Mesothelial cell of epicardium (in vitro differentiated cells): ENCODE results near the gene BMPER. TPM values are rescaled to one million over a fixed set of nuclear protein-coding genes. Genes with fewer than 3 reads are reported as not detected.

Experiments
- DNase-seq, 2 experiments: peaks; one replicate each; pipeline ENCODE4 v3.0.0; 2021; ENCODE audit warnings: low spot score in 2 of 2; ENCODE audit not compliant: unreplicated experiment in 2 of 2
- H3K27ac Mint-ChIP-seq: 2 replicates; pipeline ENCODE4 v1.8.0; 2021; ENCODE audit warnings: mixed read lengths
- H3K27me3 Mint-ChIP-seq: 2 replicates; pipeline ENCODE4 v1.8.0; 2021; ENCODE audit warnings: low read depth, mixed read lengths
- H3K36me3 Mint-ChIP-seq: 2 replicates; pipeline ENCODE4 v1.8.0; 2021; ENCODE audit warnings: mixed read lengths
- H3K4me1 Mint-ChIP-seq: 2 replicates; pipeline ENCODE4 v1.8.0; 2021; ENCODE audit warnings: mixed read lengths
- H3K4me3 Mint-ChIP-seq: 2 replicates; pipeline ENCODE4 v1.8.0; 2021; ENCODE audit warnings: mild to moderate bottlenecking, moderate library complexity, mixed read lengths
- H3K9me3 Mint-ChIP-seq: 2 replicates; pipeline ENCODE4 v1.8.0; 2021; ENCODE audit warnings: mixed read lengths
- CTCF ChIP-seq: fragments of 200-600 bp; sonication (generic); IDR thresholded peaks from one replicate; pipeline ENCODE4 v1.5.0; 2021; ENCODE audit warnings: antibody characterized with exemption; ENCODE audit not compliant: unreplicated experiment
- total RNA-seq: library from RNA; stranded (reverse); gene quantifications from 3 replicates; pipeline ENCODE4 v1.2.1, GENCODE V29; 2021

BMPER gene
- total RNA-seq, 1 donor from 2014 or later, result 1.7 TPM

GRCh38 chr7:33996899-33997298 lies 91.6 kb downstream of the BMPER start:
- Mint-ChIP-seq H3K4me1 (no peaks in the 10 kb centered on the region), H3K4me3 (no peak overlapping the region), H3K36me3 (no peaks in the 10 kb centered on the region), H3K9me3 (no peaks in the 10 kb centered on the region), H3K27ac (no peak overlapping the region), H3K27me3 (no peaks in the 10 kb centered on the region)
- TF ChIP-seq CTCF, result no peak
- no peak for DNase-seq

GRCh38 chr7:33998476-33998875 lies 93.1 kb downstream of the BMPER start:
- H3K4me1 Mint-ChIP-seq, result no peaks in the 10 kb centered on the region
- H3K4me3 Mint-ChIP-seq, result no peak overlapping the region
- H3K36me3 Mint-ChIP-seq, result peaks cover under 1% of the 10 kb centered on the region
- peaks cover 11% of the 10 kb centered on the region for H3K9me3 Mint-ChIP-seq
- DNase-seq, result no peak
- TF ChIP-seq CTCF, result no peak
- H3K27me3 Mint-ChIP-seq, result no peaks in the 10 kb centered on the region
- no peak overlapping the region for H3K27ac Mint-ChIP-seq

DNA sequence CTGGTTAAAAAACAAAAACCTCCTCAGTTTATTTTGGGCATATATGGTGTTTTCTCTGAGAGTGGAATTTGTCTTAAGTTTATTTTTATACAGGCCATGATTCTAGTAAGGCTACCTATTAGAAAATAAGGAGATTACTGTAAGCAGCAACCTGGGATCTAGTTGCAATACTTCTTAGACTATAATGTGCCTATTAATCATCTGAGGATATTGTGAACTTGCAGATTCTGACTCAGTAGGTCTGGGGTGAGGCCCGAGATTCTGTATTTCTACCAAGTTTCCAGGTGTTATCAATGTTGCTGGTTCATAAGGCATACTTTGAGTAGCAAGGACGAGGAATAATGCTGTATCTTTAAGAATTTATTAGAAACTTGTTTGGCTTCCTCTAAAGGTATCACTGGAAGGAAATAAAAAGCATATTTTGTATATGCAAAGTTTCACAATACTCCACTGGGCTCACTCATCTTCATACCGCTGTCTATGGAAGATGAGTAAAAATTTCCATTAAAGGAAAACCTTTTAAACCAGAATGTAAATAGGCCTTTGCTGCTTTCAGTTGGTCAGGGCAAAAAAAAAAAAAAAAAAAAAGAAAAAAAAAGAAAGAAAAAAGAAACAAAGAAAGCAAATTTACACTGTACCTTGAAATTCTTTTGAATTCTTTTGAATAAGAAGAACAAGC lies 105.8 kb downstream of the BMPER start:
- DNase-seq, result no peak
- Mint-ChIP-seq H3K36me3 (no peaks in the 10 kb centered on the region), H3K4me3 (no peak overlapping the region), H3K27ac (no peak overlapping the region), H3K27me3 (no peaks in the 10 kb centered on the region), H3K4me1 (peaks cover 7% of the 10 kb centered on the region), H3K9me3 (no peaks in the 10 kb centered on the region)
- TF ChIP-seq CTCF, result no peak

- Mint-ChIP-seq H3K27me3 (no peaks in the 10 kb centered on the region), H3K27ac (peak overlapping the region; percentile 10), H3K36me3 (no peaks in the 10 kb centered on the region), H3K4me1 (peaks cover 7% of the 10 kb centered on the region), H3K4me3 (no peak overlapping the region), H3K9me3 (no peaks in the 10 kb centered on the region)
- no peak for DNase-seq
- no peak for TF ChIP-seq CTCF
These were observed 106.4 kb downstream of the BMPER start for GRCh38 chr7:34011696-34012095.

DNA sequence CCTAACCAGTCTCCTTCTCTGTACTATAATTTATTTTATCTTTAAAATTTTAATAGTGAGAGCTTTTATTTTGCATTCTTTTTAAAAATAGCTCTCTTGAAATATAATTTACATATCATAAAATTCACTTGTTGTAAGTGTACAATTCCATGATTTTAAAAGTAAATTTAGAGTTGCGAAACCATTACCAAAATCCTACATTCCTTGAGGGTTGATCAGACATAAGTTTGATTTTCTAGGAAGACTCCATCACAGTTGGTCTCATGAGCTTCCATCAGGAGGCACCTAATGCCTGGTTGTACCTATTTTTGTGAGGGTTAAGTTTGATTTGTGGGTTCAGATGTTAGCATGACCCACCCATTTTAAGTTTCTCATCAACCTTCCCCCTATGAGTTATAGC lies 108.1 kb downstream of the BMPER start:
- Mint-ChIP-seq H3K27ac (no peak overlapping the region), H3K36me3 (no peaks in the 10 kb centered on the region), H3K27me3 (no peaks in the 10 kb centered on the region), H3K4me1 (peaks cover 7% of the 10 kb centered on the region), H3K4me3 (no peak overlapping the region), H3K9me3 (no peaks in the 10 kb centered on the region)
- no peak for DNase-seq
- no peak for TF ChIP-seq CTCF

DNA sequence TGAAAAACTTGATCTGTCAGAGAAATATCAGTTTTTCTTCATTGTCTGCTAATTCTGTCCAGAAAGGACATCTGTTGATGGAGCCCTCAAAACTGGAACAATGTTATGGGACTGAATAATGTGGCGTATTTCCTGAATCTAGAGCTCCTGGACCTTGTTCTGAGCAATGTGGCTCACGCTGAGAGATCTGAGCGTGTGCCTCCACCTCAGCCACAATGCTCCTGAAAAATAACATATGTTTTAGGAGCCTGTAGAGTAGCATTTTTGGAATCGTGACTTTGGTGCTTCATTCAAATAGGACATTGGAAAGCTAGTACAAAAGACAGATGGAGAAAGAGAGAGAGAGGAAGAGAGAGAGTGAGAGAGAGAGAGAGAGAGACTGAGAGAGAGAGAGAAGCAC lies 110.3 kb downstream of the BMPER start:
- DNase-seq, result no peak
- no peaks in the 10 kb centered on the region for H3K27me3 Mint-ChIP-seq
- H3K36me3 Mint-ChIP-seq, result no peaks in the 10 kb centered on the region
- H3K4me3 Mint-ChIP-seq, result no peak overlapping the region
- no peak overlapping the region for H3K27ac Mint-ChIP-seq
- H3K4me1 Mint-ChIP-seq, result peaks cover 7% of the 10 kb centered on the region
- H3K9me3 Mint-ChIP-seq, result no peaks in the 10 kb centered on the region
- TF ChIP-seq CTCF, result no peak
